Loucy (cell line): ENCODE measurements around the gene SH3PXD2A.
"Not testable (repeated sequence)": the region's sequence is repeated elsewhere in the genome, so short reads cannot be mapped to it uniquely, and the experiment has no call there.

Source experiments
- H2AFZ ChIP-seq: fragments of 200-600 bp; sonication (generic); 2 replicates; pipeline ENCODE4 v1.6.0; 2016; ENCODE audit warnings: antibody characterized with exemption, mild to moderate bottlenecking, low read length, moderate library complexity
- H3F3A ChIP-seq: fragments of 200-600 bp; 2 replicates; pipeline ENCODE4 v1.6.0; 2016; ENCODE audit warnings: antibody characterized with exemption, low read depth, mild to moderate bottlenecking
- H3K27me3 ChIP-seq: fragments of 200-600 bp; sonication (generic); 2 replicates; pipeline ENCODE4 v1.6.1; 2014; ENCODE audit warnings: low read length, mild to moderate bottlenecking; ENCODE audit not compliant: insufficient read depth, poor library complexity, severe bottlenecking
- H3K36me3 ChIP-seq: fragments of 200-600 bp; sonication (generic); 2 replicates; pipeline ENCODE4 v1.6.1; 2016; ENCODE audit warnings: low read length; ENCODE audit not compliant: insufficient read depth
- H3K4me1 ChIP-seq: fragments of 200-600 bp; sonication (generic); 2 replicates; pipeline ENCODE4 v1.5.1; 2014; ENCODE audit warnings: low read length, mild to moderate bottlenecking; ENCODE audit not compliant: insufficient read depth, poor library complexity, severe bottlenecking
- H3K4me2 ChIP-seq: fragments of 200-600 bp; sonication (generic); 2 replicates; pipeline ENCODE4 v1.6.0; 2014; ENCODE audit warnings: antibody characterized with exemption, low read length, low read depth, mild to moderate bottlenecking; ENCODE audit not compliant: poor library complexity, severe bottlenecking
- H3K4me3 ChIP-seq: fragments of 200-600 bp; sonication (generic); 2 replicates; pipeline ENCODE4 v1.5.1; 2014; ENCODE audit warnings: low read length, mild to moderate bottlenecking, mixed read lengths; ENCODE audit not compliant: poor library complexity, severe bottlenecking
- H3K79me2 ChIP-seq: fragments of 200-600 bp; sonication (generic); 2 replicates; pipeline ENCODE4 v1.6.1; 2014; ENCODE audit warnings: low read length; ENCODE audit not compliant: insufficient read depth
- H3K9ac ChIP-seq: fragments of 200-600 bp; sonication (generic); 2 replicates; pipeline ENCODE4 v1.6.0; 2014; ENCODE audit warnings: mild to moderate bottlenecking, low read depth, low read length, moderate library complexity; ENCODE audit not compliant: poor library complexity, severe bottlenecking
- H3K9me2 ChIP-seq: fragments of 200-600 bp; sonication (generic); replicated peaks from 2 replicates; pipeline ENCODE4 v1.6.1; 2016; ENCODE audit warnings: low read depth, low read length, mixed read lengths
- H3K9me3 ChIP-seq: fragments of 200-600 bp; sonication (generic); 2 replicates; pipeline ENCODE4 v1.6.1; 2014; ENCODE audit warnings: mild to moderate bottlenecking, antibody characterized with exemption, low read length, low read depth; ENCODE audit not compliant: insufficient read depth
- H4K20me1 ChIP-seq: fragments of 200-600 bp; sonication (generic); 2 replicates; pipeline ENCODE4 v1.6.0; 2014; ENCODE audit warnings: antibody characterized with exemption, low read length, mild to moderate bottlenecking; ENCODE audit not compliant: insufficient read depth, poor library complexity, severe bottlenecking
- CTCF ChIP-seq: fragments of 200-600 bp; sonication (generic); conservative IDR thresholded peaks from 2 replicates; pipeline ENCODE4 v1.5.1; 2014; ENCODE audit warnings: mild to moderate bottlenecking, antibody characterized with exemption, low read length
- EZH2phosphoT487 ChIP-seq: fragments of 200-600 bp; IDR thresholded peaks from 2 replicates; pipeline ENCODE4 v1.6.1; 2018; ENCODE audit warnings: antibody characterized with exemption, mild to moderate bottlenecking, moderate library complexity, borderline replicate concordance

The SH3PXD2A gene

GRCh38 chr10:103633846-103634245 is 221.5 kb downstream of the SH3PXD2A start:
- Histone ChIP-seq H2AFZ (no peak overlapping the region), H3K9me3 (no peaks in the 10 kb centered on the region), H3F3A (no peaks in the 10 kb centered on the region), H3K4me2 (no peak overlapping the region), H3K36me3 (no peaks in the 10 kb centered on the region), H3K9ac (no peak overlapping the region), H3K4me3 (no peak overlapping the region), H3K4me1 (no peaks in the 10 kb centered on the region), H3K9me2 (no peaks in the 10 kb centered on the region), H3K27me3 (no peaks in the 10 kb centered on the region), H4K20me1 (no peaks in the 10 kb centered on the region), H3K79me2 (no peaks in the 10 kb centered on the region)
- no peak for TF ChIP-seq CTCF
- no peak for TF ChIP-seq EZH2phosphoT487

- not testable (repeated sequence) for H3K79me2 ChIP-seq, H3K9ac ChIP-seq, H3K9me3 ChIP-seq, H2AFZ ChIP-seq, H3K4me2 ChIP-seq, H3F3A ChIP-seq, H3K36me3 ChIP-seq, H3K9me2 ChIP-seq, H4K20me1 ChIP-seq, H3K4me1 ChIP-seq, H3K4me3 ChIP-seq, H3K27me3 ChIP-seq
These were observed 222.5 kb downstream of the SH3PXD2A start for GRCh38 chr10:103632871-103633270.

- Histone ChIP-seq H3K9me3 (no peaks in the 10 kb centered on the region), H4K20me1 (no peaks in the 10 kb centered on the region), H3K36me3 (no peaks in the 10 kb centered on the region), H3K79me2 (no peaks in the 10 kb centered on the region), H3K27me3 (no peaks in the 10 kb centered on the region), H3K4me2 (no peak overlapping the region), H3K4me3 (no peak overlapping the region), H2AFZ (no peak overlapping the region), H3K4me1 (no peaks in the 10 kb centered on the region), H3K9ac (no peak overlapping the region), H3K9me2 (no peaks in the 10 kb centered on the region), H3F3A (no peaks in the 10 kb centered on the region)
- TF ChIP-seq EZH2phosphoT487 (no peak), CTCF (no peak)
These were observed 223.1 kb downstream of the SH3PXD2A start for GRCh38 chr10:103632247-103632642.

- no peaks in the 10 kb centered on the region for H3K9me2 ChIP-seq
- no peak overlapping the region for H3K4me2 ChIP-seq
- H3K4me3 ChIP-seq = no peak overlapping the region
- H3F3A ChIP-seq = no peaks in the 10 kb centered on the region
- TF ChIP-seq EZH2phosphoT487 = no peak
- no peak for TF ChIP-seq CTCF
- H3K27me3 ChIP-seq = no peaks in the 10 kb centered on the region
- no peaks in the 10 kb centered on the region for H3K79me2 ChIP-seq
- H2AFZ ChIP-seq = no peak overlapping the region
- H3K36me3 ChIP-seq = peaks cover 16% of the 10 kb centered on the region; the same call in 1 of the 2 replicates
- H3K4me1 ChIP-seq = no peaks in the 10 kb centered on the region
- no peaks in the 10 kb centered on the region for H4K20me1 ChIP-seq
- H3K9me3 ChIP-seq = no peaks in the 10 kb centered on the region
- H3K9ac ChIP-seq = no peak overlapping the region
These were observed 225.2 kb downstream of the SH3PXD2A start for GRCh38 chr10:103630156-103630555.
